ENCODE data around the gene SMOC2.

SMOC2 gene

GRCh38 chr6:168575346-168576098 is 134.5 kb downstream of the SMOC2 start:
- no peak for DNase-seq (ENCODE audit: low read depth)

GRCh38 chr6:168576388-168576787 is 135.4 kb downstream of the SMOC2 start:
- DNase-seq (ENCODE audit: low read depth), result no peak

GRCh38 chr6:168577496-168577895 is 136.5 kb downstream of the SMOC2 start:
- DNase-seq (ENCODE audit: low read depth), result no peak

GRCh38 chr6:168578036-168578435 is 137.1 kb downstream of the SMOC2 start:
- DNase-seq (ENCODE audit: low read depth), result no peak

GRCh38 chr6:168581236-168581635 is 140.3 kb downstream of the SMOC2 start:
- DNase-seq (ENCODE audit: low read depth), result no peak

- no peak for DNase-seq (ENCODE audit: low read depth)
Observed at GRCh38 chr6:168581706-168582105, 140.7 kb downstream of the SMOC2 start.

GRCh38 chr6:168582571-168582981 is 141.6 kb downstream of the SMOC2 start:
- no peak for DNase-seq (ENCODE audit: low read depth)

- DNase-seq (ENCODE audit: low read depth), result no peak
Observed at GRCh38 chr6:168583126-168583525, 142.1 kb downstream of the SMOC2 start.

GRCh38 chr6:168583821-168584220 is 142.8 kb downstream of the SMOC2 start:
- DNase-seq (ENCODE audit: low read depth), result no peak

- no peak for DNase-seq (ENCODE audit: low read depth)
Observed at GRCh38 chr6:168584249-168584648, 143.3 kb downstream of the SMOC2 start.

GRCh38 chr6:168584671-168585070 is 143.7 kb downstream of the SMOC2 start:
- DNase-seq (ENCODE audit: low read depth), result no peak

- no peak for DNase-seq (ENCODE audit: low read depth)
Observed at GRCh38 chr6:168585441-168585840, 144.5 kb downstream of the SMOC2 start.

GRCh38 chr6:168589275-168589674 is 148.3 kb downstream of the SMOC2 start:
- DNase-seq (ENCODE audit: low read depth), result no peak

- no peak for DNase-seq (ENCODE audit: low read depth)
Observed at GRCh38 chr6:168590406-168590805, 149.4 kb downstream of the SMOC2 start.

- no peak for DNase-seq (ENCODE audit: low read depth)
Observed at GRCh38 chr6:168596344-168596743, 155.4 kb downstream of the SMOC2 start.

- DNase-seq (ENCODE audit: low read depth), result no peak
Observed at GRCh38 chr6:168597471-168597875, 156.5 kb downstream of the SMOC2 start.

- no peak for DNase-seq (ENCODE audit: low read depth)
Observed at GRCh38 chr6:168598251-168599117, 157.5 kb downstream of the SMOC2 start.

GRCh38 chr6:168599118-168599494 is 158.1 kb downstream of the SMOC2 start:
- no peak for DNase-seq (ENCODE audit: low read depth)

GRCh38 chr6:168599769-168600330 is 158.9 kb downstream of the SMOC2 start:
- DNase-seq (ENCODE audit: low read depth), result no peak

GRCh38 chr6:168600381-168600780 is 159.4 kb downstream of the SMOC2 start:
- no peak for DNase-seq (ENCODE audit: low read depth)

- DNase-seq (ENCODE audit: low read depth), result no peak
Observed at GRCh38 chr6:168601111-168601510, 160.1 kb downstream of the SMOC2 start.

GRCh38 chr6:168601546-168601945 is 160.6 kb downstream of the SMOC2 start:
- no peak for DNase-seq (ENCODE audit: low read depth)

- no peak for DNase-seq (ENCODE audit: low read depth)
Observed at GRCh38 chr6:168602576-168602975, 161.6 kb downstream of the SMOC2 start.

Data from T-helper 22 cell (primary cell).